ENCODE results near the gene XG.
"Not testable (repeated sequence)": the region's sequence is repeated elsewhere in the genome, so short reads cannot be mapped to it uniquely, and the experiment has no call there.

Gene XG

DNA sequence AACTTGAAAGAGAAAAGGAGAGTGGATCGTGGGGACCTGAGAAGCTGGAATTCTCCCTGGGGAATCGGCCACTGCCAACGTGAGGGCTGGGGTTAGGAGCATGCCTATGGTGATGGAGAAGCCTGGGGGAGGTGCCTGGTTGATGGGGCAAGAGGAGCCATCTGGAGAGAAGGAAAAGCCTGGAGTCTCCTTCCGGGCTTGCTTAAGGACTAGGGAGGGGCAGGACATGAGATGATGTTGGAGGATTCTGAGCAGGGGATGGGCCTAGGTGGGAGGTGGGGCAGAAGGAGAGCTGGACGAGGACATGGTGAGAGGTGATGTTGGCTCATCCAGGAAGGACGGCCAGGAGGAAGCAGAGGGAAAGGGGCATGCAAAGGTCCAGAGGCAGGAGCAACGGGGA is 41.9 kb downstream of the XG start:
- ATAC-seq: no peak
- TF ChIP-seq TOX (CRISPR knock-in tag; IDR thresholded peaks at IDR 0.05; ENCODE audit: borderline replicate concordance) (no peak), ZNF70 (CRISPR knock-in tag; IDR thresholded peaks at IDR 0.05) (no peak), PPARA (CRISPR knock-in tag; IDR thresholded peaks at IDR 0.05; ENCODE audit: borderline replicate concordance) (no peak), ESRRG (CRISPR knock-in tag; IDR thresholded peaks at IDR 0.05) (no peak), CSDC2 (CRISPR knock-in tag; IDR thresholded peaks at IDR 0.05) (no peak), ZFP30 (CRISPR knock-in tag; IDR thresholded peaks at IDR 0.05) (no peak), ZFP3 (CRISPR knock-in tag; IDR thresholded peaks at IDR 0.05) (no peak), ARNTL (CRISPR knock-in tag; IDR thresholded peaks at IDR 0.05; ENCODE audit: borderline replicate concordance, low read depth) (no peak), ZNF8 (CRISPR knock-in tag; IDR thresholded peaks at IDR 0.05) (no peak), GLIS3 (CRISPR knock-in tag; IDR thresholded peaks at IDR 0.05) (no peak), ISL1 (CRISPR knock-in tag; IDR thresholded peaks at IDR 0.05) (no peak)
- TF ChIP-seq, protein P1, sequence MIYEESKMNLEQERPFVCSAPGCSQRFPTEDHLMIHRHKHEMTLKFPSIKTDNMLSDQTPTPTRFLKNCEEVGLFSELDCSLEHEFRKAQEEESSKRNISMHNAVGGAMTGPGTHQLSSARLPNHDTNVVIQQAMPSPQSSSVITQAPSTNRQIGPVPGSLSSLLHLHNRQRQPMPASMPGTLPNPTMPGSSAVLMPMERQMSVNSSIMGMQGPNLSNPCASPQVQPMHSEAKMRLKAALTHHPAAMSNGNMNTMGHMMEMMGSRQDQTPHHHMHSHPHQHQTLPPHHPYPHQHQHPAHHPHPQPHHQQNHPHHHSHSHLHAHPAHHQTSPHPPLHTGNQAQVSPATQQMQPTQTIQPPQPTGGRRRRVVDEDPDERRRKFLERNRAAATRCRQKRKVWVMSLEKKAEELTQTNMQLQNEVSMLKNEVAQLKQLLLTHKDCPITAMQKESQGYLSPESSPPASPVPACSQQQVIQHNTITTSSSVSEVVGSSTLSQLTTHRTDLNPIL (CRISPR knock-in tag; IDR thresholded peaks at IDR 0.05; ENCODE audit: low read depth): no peak
- TF ChIP-seq, protein P2, sequence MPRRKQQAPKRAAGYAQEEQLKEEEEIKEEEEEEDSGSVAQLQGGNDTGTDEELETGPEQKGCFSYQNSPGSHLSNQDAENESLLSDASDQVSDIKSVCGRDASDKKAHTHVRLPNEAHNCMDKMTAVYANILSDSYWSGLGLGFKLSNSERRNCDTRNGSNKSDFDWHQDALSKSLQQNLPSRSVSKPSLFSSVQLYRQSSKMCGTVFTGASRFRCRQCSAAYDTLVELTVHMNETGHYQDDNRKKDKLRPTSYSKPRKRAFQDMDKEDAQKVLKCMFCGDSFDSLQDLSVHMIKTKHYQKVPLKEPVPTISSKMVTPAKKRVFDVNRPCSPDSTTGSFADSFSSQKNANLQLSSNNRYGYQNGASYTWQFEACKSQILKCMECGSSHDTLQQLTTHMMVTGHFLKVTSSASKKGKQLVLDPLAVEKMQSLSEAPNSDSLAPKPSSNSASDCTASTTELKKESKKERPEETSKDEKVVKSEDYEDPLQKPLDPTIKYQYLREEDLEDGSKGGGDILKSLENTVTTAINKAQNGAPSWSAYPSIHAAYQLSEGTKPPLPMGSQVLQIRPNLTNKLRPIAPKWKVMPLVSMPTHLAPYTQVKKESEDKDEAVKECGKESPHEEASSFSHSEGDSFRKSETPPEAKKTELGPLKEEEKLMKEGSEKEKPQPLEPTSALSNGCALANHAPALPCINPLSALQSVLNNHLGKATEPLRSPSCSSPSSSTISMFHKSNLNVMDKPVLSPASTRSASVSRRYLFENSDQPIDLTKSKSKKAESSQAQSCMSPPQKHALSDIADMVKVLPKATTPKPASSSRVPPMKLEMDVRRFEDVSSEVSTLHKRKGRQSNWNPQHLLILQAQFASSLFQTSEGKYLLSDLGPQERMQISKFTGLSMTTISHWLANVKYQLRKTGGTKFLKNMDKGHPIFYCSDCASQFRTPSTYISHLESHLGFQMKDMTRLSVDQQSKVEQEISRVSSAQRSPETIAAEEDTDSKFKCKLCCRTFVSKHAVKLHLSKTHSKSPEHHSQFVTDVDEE (CRISPR knock-in tag; IDR thresholded peaks at IDR 0.05): no peak
- TF ChIP-seq, protein P3, sequence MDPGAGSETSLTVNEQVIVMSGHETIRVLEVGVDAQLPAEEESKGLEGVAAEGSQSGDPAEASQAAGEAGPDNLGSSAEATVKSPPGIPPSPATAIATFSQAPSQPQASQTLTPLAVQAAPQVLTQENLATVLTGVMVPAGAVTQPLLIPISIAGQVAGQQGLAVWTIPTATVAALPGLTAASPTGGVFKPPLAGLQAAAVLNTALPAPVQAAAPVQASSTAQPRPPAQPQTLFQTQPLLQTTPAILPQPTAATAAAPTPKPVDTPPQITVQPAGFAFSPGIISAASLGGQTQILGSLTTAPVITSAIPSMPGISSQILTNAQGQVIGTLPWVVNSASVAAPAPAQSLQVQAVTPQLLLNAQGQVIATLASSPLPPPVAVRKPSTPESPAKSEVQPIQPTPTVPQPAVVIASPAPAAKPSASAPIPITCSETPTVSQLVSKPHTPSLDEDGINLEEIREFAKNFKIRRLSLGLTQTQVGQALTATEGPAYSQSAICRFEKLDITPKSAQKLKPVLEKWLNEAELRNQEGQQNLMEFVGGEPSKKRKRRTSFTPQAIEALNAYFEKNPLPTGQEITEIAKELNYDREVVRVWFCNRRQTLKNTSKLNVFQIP (CRISPR knock-in tag; IDR thresholded peaks at IDR 0.05; ENCODE audit: borderline replicate concordance, low read depth): no peak
- TF ChIP-seq, protein P4, sequence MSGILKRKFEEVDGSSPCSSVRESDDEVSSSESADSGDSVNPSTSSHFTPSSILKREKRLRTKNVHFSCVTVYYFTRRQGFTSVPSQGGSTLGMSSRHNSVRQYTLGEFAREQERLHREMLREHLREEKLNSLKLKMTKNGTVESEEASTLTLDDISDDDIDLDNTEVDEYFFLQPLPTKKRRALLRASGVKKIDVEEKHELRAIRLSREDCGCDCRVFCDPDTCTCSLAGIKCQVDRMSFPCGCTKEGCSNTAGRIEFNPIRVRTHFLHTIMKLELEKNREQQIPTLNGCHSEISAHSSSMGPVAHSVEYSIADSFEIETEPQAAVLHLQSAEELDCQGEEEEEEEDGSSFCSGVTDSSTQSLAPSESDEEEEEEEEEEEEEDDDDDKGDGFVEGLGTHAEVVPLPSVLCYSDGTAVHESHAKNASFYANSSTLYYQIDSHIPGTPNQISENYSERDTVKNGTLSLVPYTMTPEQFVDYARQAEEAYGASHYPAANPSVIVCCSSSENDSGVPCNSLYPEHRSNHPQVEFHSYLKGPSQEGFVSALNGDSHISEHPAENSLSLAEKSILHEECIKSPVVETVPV (CRISPR knock-in tag; IDR thresholded peaks at IDR 0.05): no peak

DNA sequence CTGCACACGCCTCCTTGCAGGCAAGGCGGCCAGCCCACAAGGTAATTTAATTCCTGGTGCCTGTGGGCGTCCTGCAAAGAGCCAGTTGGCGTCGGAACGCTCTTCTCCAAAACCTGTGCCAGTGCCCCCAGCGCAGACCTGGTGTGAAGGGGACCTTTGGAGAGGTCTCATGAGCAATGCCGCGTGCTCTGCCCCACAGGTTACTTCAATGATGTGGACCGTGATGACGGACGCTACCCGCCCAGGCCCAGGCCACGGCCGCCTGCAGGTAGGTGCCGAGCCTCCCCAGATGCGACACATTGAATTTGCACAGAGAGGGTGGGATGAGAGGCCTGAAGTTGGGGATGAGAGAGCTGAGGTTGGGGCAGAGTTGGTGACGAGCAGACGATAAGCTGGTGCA is 42.5 kb downstream of the XG start:
- no peak for TF ChIP-seq ZC3H10 (CRISPR knock-in tag; IDR thresholded peaks at IDR 0.05)
- TF ChIP-seq CSDC2 (CRISPR knock-in tag; IDR thresholded peaks at IDR 0.05): no peak
- no peak for TF ChIP-seq ZNF565 (CRISPR knock-in tag; conservative IDR thresholded peaks at IDR 0.05; ENCODE audit: low read depth)
- no peak for TF ChIP-seq PPARA (CRISPR knock-in tag; IDR thresholded peaks at IDR 0.05; ENCODE audit: borderline replicate concordance)
- TF ChIP-seq ZNF70 (CRISPR knock-in tag; IDR thresholded peaks at IDR 0.05): no peak
- no peak for TF ChIP-seq ZFP30 (CRISPR knock-in tag; IDR thresholded peaks at IDR 0.05)
- no peak for TF ChIP-seq OSR1 (CRISPR knock-in tag; IDR thresholded peaks at IDR 0.05)
- TF ChIP-seq ZNF8 (CRISPR knock-in tag; IDR thresholded peaks at IDR 0.05): no peak
- no peak for TF ChIP-seq RARB (CRISPR knock-in tag; IDR thresholded peaks at IDR 0.05)
- TF ChIP-seq BACH2 (CRISPR knock-in tag; IDR thresholded peaks at IDR 0.05; ENCODE audit: borderline replicate concordance): no peak
- no peak for ATAC-seq

DNA sequence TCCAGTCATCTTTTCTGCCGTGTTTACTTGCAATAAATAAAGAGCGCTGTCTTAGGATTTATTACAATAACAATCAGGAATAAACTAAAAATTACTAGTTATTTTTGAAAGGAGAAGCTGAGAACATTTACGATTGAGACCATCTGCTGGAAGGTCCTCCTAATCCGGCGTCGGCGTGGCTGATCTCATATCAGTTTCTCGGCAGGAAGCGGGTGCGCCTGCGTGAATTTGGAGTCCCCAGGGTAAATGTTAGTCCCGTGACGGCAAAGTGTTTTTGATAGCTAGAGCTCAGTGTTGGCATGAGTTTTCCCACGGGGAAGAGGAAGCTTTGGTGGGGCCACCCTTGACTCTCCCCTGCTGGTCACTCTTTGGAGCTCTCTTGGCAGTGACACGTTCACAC is 45.0 kb downstream of the XG start:
- ATAC-seq: not testable (repeated sequence)

DNA sequence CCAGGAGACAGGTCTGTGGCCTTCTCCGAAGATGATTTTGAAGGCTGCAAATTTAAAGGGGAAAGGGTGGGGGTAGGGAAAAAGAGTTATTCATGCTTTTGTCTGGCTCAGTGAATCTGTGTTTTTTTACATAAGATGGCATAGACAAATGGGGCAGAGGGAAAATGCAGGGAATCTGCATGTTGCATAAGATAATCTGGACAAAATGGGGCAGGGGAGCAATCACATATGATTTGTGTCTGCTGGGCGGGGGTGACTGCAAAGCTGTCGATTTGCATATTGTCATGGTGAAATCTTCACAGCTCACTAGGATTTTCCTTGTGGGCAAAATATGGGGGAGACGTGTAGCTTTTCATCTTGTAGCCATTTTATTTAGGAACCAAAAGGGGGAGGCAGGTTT is 47.5 kb downstream of the XG start:
- TF ChIP-seq ZNF70 (CRISPR knock-in tag; IDR thresholded peaks at IDR 0.05) (no peak), SNAI2 (CRISPR knock-in tag; IDR thresholded peaks at IDR 0.05) (no peak), ZFP3 (CRISPR knock-in tag; IDR thresholded peaks at IDR 0.05) (no peak), RARB (CRISPR knock-in tag; IDR thresholded peaks at IDR 0.05) (no peak), CSDC2 (CRISPR knock-in tag; IDR thresholded peaks at IDR 0.05) (no peak), OSR1 (CRISPR knock-in tag; IDR thresholded peaks at IDR 0.05) (no peak)
- TF ChIP-seq, protein P5, sequence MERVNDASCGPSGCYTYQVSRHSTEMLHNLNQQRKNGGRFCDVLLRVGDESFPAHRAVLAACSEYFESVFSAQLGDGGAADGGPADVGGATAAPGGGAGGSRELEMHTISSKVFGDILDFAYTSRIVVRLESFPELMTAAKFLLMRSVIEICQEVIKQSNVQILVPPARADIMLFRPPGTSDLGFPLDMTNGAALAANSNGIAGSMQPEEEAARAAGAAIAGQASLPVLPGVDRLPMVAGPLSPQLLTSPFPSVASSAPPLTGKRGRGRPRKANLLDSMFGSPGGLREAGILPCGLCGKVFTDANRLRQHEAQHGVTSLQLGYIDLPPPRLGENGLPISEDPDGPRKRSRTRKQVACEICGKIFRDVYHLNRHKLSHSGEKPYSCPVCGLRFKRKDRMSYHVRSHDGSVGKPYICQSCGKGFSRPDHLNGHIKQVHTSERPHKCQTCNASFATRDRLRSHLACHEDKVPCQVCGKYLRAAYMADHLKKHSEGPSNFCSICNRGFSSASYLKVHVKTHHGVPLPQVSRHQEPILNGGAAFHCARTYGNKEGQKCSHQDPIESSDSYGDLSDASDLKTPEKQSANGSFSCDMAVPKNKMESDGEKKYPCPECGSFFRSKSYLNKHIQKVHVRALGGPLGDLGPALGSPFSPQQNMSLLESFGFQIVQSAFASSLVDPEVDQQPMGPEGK (CRISPR knock-in tag; IDR thresholded peaks at IDR 0.05; ENCODE audit: borderline replicate concordance): no peak
- TF ChIP-seq, protein P2 (CRISPR knock-in tag; IDR thresholded peaks at IDR 0.05): no peak
- ATAC-seq: no peak

DNA sequence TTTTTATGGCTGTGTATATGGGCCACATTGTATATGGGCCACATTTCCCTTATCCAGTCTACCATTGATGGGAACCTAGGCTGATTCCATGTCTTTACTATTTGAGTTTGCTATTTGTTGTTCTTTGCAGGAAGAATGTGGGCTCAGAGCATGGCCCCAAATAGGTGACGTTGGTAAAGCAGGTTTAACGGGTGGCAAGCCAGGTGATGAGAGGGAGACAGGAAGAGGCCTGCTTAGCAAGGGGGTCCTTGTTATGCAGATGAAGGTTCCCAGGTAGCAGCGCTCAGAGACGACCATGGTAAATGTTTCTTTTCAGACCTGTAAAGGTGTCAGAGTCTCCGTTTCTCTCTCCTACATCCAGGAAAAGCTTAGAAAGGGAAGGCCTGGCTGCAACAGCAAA is 48.1 kb downstream of the XG start:
- not testable (repeated sequence) for ATAC-seq

All from SK-N-SH treated with all-trans-retinoic acid at 6 μM for 48 hours (cell line).